ENCODE measurements around the gene LRRC3.
"Not testable (repeated sequence)": the region's sequence is repeated elsewhere in the genome, so short reads cannot be mapped to it uniquely, and the experiment has no call there.

Gene LRRC3

DNA sequence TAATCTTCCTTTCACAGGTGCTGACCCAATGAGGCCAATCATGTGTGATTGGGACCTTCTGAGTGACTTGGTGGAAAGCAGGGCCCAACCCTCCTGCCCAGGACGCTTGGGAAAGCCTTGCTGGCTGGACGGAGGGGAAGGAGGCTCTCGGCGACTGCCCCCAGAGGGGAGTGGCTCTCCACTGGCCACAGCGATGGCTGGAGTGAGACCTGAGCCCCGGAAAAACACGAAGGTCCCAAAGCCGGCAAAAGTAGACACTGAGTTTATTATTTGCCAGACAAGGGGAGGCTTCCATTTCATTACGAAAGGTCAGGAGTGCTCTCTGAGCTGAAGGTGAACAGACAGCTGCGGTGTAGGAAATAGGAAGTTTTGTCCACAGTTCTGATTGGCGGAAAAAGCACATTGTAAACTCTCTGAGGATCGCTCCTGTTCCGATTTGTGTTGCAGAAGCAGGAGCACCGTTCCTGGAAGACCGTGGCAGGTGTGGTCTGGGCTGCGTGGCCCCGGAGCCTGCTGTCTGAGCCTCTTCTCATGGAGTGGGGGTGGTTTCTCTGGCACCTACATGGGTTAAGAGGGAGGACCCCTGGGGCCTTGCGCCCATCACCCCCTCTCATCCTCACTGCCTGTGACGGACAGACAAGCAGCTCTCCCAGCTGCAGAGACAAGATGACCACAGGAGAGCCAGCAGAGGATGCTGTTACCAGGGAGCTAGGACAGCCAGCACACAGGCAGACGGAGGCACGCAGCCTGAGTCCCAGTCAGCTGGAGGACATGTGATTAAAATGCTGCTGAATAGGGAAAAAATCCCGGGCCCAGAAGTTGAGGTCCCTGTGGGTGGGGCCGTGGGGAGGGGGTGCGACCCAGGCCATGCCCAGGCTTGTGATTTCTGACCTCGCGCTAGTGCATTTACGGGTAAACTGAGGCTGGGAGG, 43.2 kb downstream of the LRRC3 start:
- DNase-seq (ENCODE audit: insufficient read length, low spot score) (no peak), FAIRE-seq (no peak)
- TF ChIP-seq POU2F2 (IDR thresholded peaks at IDR 0.05; ENCODE audit: low read depth, low read length) (no peak), POLR2AphosphoS5 (IDR thresholded peaks at IDR 0.05; ENCODE audit: low read depth, low read length) (no peak), TAF1 (IDR thresholded peaks at IDR 0.05; ENCODE audit: low read depth, low read length) (no peak), SPI1 (IDR thresholded peaks at IDR 0.05; ENCODE audit: low read depth, low read length) (no peak), POLR2A (IDR thresholded peaks at IDR 0.05; ENCODE audit: low read depth, low read length) (no peak), PAX5 (IDR thresholded peaks at IDR 0.05; ENCODE audit: insufficient read depth, low read length, severe bottlenecking) (no peak)

DNA sequence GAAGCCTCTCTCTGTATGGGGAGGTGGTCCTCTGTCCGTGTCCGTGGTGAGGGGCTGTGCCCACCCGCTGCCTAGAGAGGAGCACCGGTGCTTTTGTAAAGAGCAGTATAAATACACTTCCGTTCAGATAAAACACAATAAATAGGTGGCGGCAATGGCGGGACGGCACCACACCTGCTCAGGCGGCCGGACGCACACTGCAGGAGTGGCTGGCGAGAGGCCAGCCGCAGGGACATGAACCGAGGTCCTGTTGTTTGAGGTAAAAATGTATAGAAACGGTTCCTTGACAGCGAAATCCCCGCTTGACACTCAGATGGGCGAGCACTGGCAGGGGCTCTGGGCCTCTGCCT, 43.9 kb downstream of the LRRC3 start:
- TF ChIP-seq POLR2A (IDR thresholded peaks at IDR 0.05; ENCODE audit: low read depth, low read length) (no peak), POU2F2 (IDR thresholded peaks at IDR 0.05; ENCODE audit: low read depth, low read length) (no peak), PAX5 (IDR thresholded peaks at IDR 0.05; ENCODE audit: insufficient read depth, low read length, severe bottlenecking) (no peak), TAF1 (IDR thresholded peaks at IDR 0.05; ENCODE audit: low read depth, low read length) (no peak), POLR2AphosphoS5 (IDR thresholded peaks at IDR 0.05; ENCODE audit: low read depth, low read length) (no peak), SPI1 (IDR thresholded peaks at IDR 0.05; ENCODE audit: low read depth, low read length) (no peak)
- FAIRE-seq (no peak), DNase-seq (ENCODE audit: insufficient read length, low spot score) (no peak)

DNA sequence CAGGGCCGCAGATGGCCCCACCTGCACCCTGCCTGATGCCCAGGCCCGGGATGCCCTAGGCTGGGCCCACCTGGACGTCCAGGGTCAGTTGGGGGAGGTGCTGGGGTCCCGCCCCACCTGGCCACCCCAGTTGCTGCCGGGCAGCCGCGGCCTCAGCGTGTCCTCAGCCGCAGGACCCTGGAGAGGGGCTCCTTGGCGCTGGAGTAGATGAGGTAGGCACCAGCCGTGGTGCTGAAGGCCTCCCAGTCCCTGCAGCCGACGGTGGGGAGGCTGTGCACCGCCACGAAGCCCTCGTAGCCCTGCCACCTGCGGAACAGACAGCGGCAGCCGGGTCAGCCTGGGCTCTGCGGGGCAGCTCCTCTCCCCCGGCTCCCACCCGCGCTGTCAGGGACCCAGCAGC, 44.3 kb downstream of the LRRC3 start:
- TF ChIP-seq TAF1 (IDR thresholded peaks at IDR 0.05; ENCODE audit: low read depth, low read length) (no peak), POU2F2 (IDR thresholded peaks at IDR 0.05; ENCODE audit: low read depth, low read length) (no peak), SPI1 (IDR thresholded peaks at IDR 0.05; ENCODE audit: low read depth, low read length) (no peak), POLR2AphosphoS5 (IDR thresholded peaks at IDR 0.05; ENCODE audit: low read depth, low read length) (no peak), POLR2A (IDR thresholded peaks at IDR 0.05; ENCODE audit: low read depth, low read length) (no peak), PAX5 (IDR thresholded peaks at IDR 0.05; ENCODE audit: insufficient read depth, low read length, severe bottlenecking) (no peak)
- DNase-seq (ENCODE audit: insufficient read length, low spot score) (no peak), FAIRE-seq (no peak)

DNA sequence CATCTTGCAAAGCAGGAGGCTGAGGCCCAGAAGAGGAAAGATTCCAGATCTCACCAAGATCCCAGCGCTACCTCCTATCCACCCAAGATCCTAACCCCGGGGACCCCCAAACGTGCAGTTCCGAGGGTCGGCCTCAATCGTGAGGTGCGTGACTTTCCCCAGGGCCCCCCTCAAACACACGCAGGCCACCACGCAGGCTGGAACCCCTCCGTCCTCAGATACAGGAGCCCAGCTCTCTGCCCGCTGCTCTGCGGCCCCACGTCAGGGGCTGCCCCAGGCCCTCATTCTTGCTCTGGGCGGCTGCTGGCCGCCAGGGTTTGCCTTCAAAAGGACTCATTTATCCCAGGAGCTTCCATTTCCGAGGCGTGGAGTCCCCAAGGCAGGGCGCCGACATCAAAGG, 44.8 kb downstream of the LRRC3 start:
- DNase-seq (ENCODE audit: insufficient read length, low spot score) (no peak), FAIRE-seq (no peak)
- TF ChIP-seq POU2F2 (IDR thresholded peaks at IDR 0.05; ENCODE audit: low read depth, low read length) (no peak), POLR2AphosphoS5 (IDR thresholded peaks at IDR 0.05; ENCODE audit: low read depth, low read length) (no peak), SPI1 (IDR thresholded peaks at IDR 0.05; ENCODE audit: low read depth, low read length) (no peak), PAX5 (IDR thresholded peaks at IDR 0.05; ENCODE audit: insufficient read depth, low read length, severe bottlenecking) (no peak), TAF1 (IDR thresholded peaks at IDR 0.05; ENCODE audit: low read depth, low read length) (no peak), POLR2A (IDR thresholded peaks at IDR 0.05; ENCODE audit: low read depth, low read length) (no peak)

DNA sequence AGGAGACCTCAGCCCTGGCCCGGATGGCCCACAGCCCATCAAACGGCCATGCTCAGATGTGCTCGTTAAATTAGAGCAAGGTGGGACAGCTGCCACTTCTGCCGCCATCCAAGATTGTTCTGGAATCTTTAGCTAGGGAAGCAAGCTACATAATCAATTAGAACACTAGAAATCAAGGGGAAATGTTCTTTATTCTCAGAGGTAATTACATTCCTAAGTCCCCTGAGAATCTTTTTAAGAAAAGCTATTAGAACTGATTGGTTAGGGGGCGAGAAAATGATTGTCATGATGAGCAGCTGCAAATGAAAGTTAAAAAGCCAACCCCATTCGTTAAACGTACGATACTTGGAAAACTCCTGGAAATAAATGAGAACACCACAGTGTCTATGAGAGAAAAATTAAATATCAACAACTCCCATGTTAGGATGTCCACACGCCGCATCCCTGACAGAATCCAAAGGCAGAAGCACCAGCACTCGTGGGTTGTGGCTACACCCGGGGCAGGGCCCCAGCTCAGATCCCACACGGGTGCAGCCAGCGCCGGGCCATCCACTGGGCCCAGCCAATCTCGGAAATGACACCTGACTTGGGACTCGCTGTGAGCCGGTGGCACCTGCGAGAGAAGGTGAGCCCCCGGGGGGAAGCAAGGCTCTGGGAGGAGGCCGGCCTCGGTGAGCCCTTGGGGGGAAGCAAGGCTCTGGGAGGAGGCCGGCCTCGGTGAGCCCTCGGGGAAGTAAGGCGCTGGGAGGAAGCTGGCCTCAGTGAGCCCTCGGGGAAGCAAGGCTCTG, 47.1 kb downstream of the LRRC3 start:
- FAIRE-seq (no peak), DNase-seq (ENCODE audit: insufficient read length, low spot score) (no peak)
- TF ChIP-seq POLR2AphosphoS5 (IDR thresholded peaks at IDR 0.05; ENCODE audit: low read depth, low read length) = no peak
- TF ChIP-seq POLR2A (IDR thresholded peaks at IDR 0.05; ENCODE audit: low read depth, low read length) = no peak
- no peak for TF ChIP-seq SPI1 (IDR thresholded peaks at IDR 0.05; ENCODE audit: low read depth, low read length)
- no peak for TF ChIP-seq POU2F2 (IDR thresholded peaks at IDR 0.05; ENCODE audit: low read depth, low read length)
- no peak for TF ChIP-seq PAX5 (IDR thresholded peaks at IDR 0.05; ENCODE audit: insufficient read depth, low read length, severe bottlenecking)

DNA sequence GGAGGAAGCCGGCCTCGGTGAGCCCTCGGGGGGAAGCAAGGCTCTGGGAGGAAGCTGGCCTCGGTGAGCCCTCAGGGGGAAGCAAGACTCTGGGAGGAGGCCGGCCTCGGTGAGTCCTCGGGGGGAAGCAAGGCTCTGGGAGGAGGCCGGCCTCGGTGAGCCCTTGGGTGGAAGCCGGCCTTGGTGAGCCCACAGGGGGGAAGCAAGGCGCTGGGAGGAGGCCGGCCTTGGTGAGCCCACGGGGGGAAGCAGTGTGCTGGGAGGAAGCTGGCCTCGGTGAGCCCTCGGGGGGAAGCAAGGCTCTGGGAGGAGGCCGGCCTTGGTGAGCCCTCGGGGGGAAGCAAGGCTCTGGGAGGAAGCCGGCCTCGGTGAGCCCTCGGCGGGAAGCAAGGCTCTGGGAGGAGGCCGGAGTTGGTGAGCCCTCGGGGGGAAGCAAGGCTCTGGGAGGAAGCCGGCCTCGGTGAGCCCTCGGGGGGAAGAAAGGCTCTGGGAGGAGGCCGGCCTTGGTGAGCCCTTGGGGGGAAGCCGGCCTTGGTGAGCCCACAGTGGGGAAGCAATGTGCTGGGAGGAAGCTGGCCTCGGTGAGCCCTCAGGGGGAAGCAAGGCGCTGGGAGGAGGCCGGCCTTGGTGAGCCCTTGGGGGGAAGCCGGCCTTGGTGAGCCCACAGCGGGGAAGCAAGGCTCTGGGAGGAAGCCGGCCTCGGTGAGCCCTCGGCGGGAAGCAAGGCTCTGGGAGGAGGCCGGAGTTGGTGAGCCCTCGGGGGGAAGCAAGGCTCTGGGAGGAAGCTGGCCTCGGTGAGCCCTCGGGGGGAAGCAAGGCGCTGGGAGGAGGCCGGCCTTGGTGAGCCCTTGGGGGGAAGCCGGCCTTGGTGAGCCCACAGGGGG, 47.9 kb downstream of the LRRC3 start:
- FAIRE-seq; DNase-seq (ENCODE audit: insufficient read length, low spot score): not testable (repeated sequence)

DNA sequence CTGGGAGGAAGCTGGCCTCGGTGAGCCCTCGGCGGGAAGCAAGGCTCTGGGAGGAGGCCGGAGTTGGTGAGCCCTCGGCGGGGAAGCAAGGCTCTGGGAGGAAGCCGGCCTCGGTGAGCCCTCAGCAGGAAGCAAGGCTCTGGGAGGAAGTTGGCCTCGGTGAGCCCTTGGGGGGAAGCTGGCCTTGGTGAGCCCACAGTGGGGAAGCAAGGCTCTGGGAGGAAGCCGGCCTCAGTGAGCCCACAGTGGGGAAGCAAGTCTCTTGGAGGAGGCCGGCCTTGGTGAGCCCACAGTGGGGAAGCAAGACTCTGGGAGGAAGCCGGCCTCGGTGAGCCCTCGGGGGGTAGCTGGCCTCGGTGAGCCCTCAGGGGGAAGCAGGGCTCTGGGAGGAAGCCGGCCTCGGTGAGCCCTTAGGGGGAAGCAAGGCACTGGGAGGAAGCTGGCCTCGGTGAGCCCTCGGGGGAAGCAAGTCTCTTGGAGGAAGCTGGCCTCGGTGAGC, 48.6 kb downstream of the LRRC3 start:
- FAIRE-seq = no peak
- DNase-seq (ENCODE audit: insufficient read length, low spot score) = no peak

DNA sequence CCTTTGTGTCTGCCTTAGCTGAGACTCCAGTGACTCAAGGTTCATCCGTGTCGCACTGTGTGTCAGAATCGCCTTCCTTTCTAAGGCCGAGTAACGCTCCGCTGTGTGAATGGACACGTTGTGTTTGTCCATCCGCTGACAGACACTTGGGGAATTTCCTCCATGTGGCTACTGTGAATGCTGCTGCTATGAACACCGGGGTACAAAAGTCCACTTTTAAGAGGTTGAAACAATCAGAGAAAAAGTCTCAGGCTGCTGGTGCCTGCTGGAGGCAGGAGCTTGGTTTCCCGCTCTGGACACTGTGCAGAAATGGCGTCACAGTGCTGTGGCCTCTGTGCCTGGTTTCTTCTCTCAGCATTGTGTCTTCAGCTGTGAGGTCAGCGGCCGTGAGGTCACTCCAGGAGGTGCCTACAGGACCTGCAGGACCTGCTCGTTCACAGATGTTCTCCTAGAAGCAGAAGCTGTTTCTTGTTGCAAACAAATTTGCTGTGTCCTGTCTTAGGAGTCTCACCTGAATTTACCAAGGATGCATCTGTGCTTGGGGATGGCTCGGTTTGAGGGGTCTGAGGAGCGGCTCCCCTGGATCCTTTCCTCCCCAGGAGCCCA, 50.5 kb downstream of the LRRC3 start:
- no peak for TF ChIP-seq POU2F2 (IDR thresholded peaks at IDR 0.05; ENCODE audit: low read depth, low read length)
- no peak for FAIRE-seq
- DNase-seq (ENCODE audit: insufficient read length, low spot score) = no peak

More for the DNA sequence above, 48.6 kb downstream of the LRRC3 start:
- no peak for TF ChIP-seq POLR2AphosphoS5 (IDR thresholded peaks at IDR 0.05; ENCODE audit: low read depth, low read length)
- no peak for TF ChIP-seq TAF1 (IDR thresholded peaks at IDR 0.05; ENCODE audit: low read depth, low read length)
- TF ChIP-seq POLR2A (IDR thresholded peaks at IDR 0.05; ENCODE audit: low read depth, low read length) = no peak
- TF ChIP-seq PAX5 (IDR thresholded peaks at IDR 0.05; ENCODE audit: insufficient read depth, low read length, severe bottlenecking) = no peak
- no peak for TF ChIP-seq POU2F2 (IDR thresholded peaks at IDR 0.05; ENCODE audit: low read depth, low read length)
- TF ChIP-seq SPI1 (IDR thresholded peaks at IDR 0.05; ENCODE audit: low read depth, low read length) = no peak

All from GM12891 (cell line).